GM20431 (cell line): Measurements from ENCODE around the gene CTNNAL1.

ENCODE experiments used
- in situ Hi-C: fragments of 300-500 bp; cut with MseI, MboI; formaldehyde crosslinking; loops from one replicate; pipeline ENCODE4 v1.15.0; 2020; ENCODE audit warnings: low sequenced_read_pairs; ENCODE audit not compliant: unreplicated experiment

CTNNAL1 gene

DNA sequence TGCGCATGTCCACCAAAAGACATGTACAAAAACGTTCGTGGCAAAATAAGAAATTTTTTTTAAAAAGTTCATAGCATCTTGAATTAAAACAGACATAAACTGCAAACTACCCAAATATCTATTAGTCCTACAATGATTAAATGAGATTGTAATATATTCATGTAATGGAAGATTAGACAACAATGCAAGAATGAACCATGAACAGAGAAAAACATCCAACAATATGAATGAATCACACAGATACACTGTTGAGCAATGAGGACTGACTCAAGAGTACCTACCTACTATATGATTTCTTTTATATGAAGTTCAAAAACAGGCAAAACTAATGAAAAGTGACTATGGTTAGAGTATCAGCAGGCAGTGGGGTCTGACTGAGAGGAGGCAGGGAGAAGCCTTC is 17.9 kb upstream of the CTNNAL1 start:
- in situ Hi-C loops: no loop called here

DNA sequence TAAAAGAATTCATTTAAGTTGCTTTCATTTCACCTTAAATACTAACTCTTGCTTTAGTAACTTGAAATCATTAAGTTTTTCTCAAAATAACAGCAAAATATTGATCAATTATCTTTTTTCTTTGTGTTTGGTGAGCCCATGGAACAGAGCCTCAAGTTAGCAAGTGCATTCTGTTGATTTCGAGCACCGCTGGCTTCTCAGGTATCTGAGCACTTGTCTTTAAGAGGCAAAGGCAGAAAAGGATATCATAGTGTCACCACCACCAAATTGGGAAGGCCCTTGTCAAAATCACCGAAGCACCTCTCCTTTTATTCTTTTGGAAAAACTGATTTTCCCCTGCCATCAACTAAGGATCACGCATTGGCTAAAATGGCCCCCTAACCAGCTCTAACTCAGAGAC is 17.1 kb upstream of the CTNNAL1 start:
- in situ Hi-C loops: no loop called here

DNA sequence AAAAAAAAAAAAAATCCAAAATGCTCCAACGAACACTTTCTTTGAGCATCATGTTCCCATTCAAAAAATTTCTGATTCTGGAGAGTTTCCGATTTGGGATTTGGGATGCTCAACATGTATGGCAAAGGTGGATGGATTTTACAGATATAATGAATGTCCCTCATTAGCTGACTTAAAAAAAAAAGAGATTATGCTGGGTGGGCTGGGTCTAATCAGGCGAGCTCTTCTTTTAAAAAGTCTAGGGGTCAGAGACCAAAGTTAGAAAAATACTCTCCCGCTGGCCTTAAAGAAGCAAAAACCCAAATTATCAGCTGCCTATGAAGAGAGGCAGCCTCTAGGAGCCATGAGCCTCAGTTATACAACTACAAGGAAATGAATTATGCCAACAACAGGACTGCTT is 15.2 kb upstream of the CTNNAL1 start:
- in situ Hi-C loops: no loop called here

DNA sequence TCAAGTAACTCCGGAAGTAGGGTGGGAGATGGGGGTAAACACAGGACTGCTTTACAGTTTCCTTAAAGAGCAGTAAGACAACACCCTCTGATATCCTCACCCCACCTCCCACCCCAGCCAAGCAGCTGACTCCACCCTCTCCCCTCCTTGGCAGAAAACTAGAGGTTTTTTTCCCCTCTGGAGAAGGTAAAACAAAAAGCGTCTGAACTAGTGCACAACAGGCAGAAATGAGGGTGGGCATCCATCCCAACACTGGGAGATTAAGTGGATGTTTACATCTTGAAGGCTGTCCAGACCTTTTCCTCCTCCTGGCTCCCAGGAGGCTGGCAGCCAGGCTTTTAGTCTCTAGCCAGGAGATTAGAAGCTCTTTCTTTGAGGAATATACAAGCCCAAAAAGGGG is 13.9 kb upstream of the CTNNAL1 start:
- in situ Hi-C loops: no loop called here

DNA sequence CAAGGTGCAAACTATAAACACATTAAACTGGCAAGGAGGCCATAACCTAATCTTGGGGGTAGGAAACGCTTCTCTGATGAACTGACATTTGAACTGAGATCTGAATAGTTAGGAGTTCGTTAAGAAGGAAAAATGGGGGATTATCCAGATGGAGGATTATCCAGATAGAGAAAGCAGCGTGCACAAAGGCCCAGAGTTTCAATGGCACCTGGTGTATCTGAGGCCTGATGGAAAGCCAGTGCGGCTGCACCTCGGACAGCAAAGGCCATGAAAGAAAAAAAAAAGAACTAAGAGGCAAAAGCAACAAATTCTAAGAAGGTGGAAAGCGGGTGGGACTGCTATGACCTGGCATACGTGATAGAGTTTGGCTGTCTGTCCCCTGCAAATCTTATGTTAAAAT is 13.0 kb upstream of the CTNNAL1 start:
- in situ Hi-C loops: no loop called here

DNA sequence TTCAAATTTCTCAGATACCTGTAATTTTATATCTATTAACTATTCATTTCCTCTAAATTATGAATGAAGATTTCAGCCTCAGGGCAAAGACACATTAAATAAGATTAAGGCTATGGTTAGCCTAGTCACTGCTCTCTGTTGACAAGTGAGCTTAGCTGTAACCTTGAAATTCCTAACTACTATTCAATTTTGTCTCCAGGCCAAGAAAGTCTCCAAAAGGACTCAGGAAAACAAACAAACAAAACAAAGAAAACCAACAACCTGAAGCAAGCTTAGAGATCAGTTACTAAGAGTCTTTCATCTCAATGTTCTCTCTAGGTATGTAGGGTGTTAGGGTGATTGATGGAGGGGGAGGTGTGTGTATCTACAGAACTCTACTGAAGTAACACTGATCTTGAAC is 9.6 kb upstream of the CTNNAL1 start:
- in situ Hi-C loops: no loop called here

DNA sequence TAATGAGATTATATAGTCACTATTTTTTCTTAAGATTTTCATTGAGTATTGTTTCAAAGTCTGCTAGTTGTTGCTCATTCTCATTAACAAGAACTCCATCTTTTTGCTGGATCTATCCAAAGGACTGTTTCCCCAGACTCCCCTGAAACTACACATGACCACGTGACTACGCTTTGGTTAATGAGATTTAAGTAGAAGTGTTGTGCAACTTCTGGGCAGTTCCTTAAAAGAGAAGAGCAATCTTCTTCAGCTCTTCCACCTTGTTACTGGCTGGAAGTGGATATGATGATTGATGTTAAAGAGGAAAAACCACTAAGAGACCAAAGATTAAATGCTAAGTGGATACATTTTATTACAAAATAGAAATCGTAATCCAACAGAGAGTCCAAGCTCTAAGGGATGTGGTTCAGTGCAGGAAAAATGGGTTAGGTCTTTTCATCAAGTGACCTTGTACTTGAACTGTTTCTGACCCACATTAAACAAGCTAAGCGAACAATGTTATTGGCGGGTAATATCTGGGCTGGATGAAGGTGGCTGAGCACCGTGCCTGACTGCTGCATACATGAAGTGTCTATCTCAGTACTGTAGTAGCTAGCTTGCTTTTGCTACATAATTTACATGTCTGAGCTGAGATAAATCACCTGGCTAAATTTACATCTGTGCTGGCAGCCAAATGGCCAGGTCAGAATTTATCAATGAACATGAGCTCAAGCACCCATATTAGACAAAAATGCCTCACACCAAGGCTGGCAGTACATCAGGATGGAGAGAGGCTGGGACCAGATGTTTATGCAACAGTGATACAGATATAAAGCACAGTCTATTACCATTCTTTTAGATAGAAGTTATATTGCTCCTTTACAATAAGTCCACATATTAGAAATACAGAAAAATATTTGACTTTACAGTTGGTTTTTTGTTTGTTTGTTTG is 7.5 kb upstream of the CTNNAL1 start:
- in situ Hi-C loops: no loop called here

DNA sequence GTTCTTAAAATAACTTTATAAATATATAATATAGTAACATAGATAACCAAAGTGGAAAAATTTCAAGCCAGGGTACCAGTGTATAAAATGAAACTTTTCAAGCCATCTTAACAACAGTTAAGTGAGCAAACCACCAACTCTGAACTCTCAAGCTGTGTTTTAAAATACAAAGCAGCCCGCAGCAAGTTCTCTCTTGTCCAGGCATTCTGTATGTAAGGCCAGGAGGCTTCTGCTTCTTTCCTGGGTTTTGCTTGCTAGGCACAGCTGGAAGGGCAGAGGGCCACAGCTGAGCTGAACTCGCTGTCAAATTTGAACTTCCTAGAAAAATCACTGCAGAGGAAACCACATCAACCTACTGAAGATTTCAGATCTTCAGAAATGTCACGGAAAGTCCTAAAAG is 6.8 kb upstream of the CTNNAL1 start:
- in situ Hi-C loops: no loop called here

DNA sequence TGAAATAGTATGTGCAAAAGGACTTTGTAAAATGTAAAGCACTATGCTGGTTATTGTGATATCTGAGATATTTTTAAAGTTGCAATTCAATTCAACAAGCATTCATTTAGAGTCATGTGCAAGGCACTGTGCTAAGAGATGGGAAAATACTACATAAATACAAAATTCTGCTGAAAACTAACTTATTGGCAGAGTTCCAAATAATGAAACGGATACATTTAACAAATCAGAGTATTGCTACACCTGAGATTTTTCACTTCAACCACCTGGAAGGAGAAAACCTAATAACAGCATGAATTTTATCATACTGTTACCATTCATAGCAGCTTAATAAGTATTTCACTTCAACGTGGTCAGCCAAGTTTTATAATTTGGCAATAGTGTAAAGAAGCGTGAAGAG is 6.1 kb upstream of the CTNNAL1 start:
- in situ Hi-C loops: no loop called here

DNA sequence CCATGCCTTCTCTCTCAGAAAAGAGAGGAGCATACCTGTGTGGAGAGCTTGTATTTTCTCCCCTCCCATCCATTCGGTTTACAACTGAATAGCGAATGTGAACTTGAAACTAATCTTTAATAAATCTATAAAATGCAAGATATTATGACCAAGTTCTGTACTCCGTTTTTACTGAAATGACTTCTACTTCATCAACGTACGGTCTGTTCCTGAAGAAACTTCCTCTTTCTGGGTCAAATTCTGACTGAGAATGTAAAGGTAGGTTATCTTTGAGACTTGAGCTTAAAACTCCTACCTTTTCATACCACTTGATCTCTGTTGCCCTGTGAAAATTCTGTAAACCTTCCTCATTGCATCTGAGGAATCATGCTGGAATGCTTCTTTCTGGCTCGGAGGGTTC is 4.2 kb upstream of the CTNNAL1 start:
- in situ Hi-C loops: no loop called here

DNA sequence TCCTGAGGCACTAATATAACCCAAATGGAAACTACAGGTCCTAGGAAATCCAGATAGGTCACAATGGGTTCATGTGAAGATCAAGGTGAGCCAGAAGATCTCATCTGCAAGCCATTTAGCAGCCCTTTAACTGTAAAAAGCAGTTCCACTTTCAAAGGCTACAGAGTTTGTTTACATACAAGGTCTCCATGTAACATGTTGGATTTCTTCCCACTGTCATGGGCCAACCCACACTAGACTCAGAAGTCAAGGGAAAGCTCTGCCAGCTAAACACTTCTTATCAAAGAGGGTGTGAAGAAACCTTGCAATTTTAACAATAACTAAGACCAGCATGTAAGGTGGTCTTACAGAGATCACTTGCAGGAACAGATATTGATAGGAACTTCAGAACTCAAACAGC is 3.8 kb upstream of the CTNNAL1 start:
- in situ Hi-C loops: no loop called here

DNA sequence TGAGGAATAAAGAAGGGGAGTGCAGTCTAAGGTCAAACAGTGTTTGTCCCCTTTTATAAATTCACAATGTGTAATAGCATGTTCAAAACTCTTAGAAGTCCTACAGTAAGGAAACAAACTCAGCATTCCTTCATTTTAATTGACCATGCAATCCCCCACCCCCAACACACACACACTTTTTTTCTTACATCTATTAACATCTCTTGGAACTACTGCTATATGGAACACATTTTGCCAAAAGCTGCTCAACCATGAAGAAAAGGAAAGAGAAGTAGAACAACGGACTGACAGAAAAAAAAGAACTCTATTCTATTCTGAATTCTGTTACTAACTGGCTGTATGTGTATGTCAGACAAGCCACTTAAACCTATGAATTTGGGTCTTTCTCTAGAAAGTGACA is 2.8 kb upstream of the CTNNAL1 start:
- in situ Hi-C loops: no loop called here

DNA sequence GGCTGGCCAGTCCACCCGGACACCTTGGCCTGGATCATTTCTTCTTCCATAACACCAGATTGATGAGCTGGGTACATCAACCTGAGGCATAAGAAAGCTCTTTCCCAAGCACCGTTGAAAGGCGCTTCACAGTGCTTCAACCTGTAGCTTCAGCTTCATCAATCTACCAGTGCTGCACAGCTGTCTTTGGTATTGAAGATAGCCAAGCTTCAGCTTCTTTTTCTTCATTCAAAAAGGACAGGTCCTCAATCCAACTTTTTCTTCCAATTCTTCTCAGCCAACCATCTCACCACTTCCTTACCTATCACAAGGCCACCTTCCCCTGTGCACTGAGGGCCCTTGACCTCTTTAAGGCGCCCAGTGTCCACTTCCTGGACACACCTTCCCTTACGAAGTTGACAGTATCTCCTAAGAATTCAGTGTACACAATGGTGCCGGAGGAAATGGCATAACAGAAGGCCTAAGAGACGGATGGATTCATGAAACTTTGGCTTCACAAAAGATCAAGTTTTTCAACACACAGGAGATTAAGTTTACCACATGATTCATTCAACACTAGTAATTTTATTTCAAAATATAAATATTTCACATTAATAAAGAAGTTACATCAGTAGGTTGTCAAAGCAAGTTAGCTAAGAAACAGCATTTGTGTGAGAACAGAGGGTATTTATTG is 1.4 kb upstream of the CTNNAL1 start:
- in situ Hi-C loops: no loop called here

DNA sequence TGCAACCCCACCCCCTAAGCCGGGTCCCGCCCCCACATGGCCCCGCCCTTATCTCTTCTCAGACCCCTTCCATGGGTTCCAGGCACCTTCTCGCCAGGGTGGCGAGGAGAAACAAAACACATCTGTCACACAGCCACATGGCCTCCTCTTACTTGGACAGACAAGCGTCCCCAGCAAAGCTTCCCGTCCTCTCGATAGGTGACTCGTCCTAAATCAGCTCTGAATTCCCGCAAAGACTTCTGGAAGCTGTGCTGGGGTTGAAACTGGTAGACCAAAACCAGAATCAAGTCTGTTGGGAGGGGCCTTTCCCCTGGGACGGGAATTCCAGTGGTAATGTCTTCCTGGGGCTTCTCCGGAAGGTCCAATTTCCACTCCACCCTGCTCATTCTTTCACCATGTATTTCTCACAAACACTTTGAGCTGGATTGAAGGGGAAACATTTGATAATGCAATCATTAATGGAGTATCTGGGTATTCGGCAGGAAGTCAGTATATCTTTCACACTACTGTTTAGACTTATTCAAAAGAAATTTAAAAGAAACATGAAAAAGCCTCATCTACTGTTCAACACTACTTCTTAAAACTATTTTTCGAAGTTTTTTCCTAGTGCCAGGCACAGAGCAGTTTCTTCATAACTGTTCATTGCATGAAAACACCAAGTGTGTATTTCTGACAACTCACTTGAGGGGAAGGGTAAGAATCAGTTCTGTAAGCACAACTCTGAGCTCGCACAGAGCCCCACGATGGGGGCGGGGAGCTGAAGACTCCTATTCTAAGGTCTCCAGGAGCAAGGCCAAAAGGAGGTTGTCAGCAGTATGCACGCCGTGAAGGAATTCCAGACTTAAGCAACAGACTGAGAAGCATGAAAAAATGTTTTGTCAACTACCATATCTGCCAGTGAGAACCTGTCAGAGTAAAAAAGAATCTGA is 644 bp upstream of the CTNNAL1 start:
- in situ Hi-C loops: no loop called here

DNA sequence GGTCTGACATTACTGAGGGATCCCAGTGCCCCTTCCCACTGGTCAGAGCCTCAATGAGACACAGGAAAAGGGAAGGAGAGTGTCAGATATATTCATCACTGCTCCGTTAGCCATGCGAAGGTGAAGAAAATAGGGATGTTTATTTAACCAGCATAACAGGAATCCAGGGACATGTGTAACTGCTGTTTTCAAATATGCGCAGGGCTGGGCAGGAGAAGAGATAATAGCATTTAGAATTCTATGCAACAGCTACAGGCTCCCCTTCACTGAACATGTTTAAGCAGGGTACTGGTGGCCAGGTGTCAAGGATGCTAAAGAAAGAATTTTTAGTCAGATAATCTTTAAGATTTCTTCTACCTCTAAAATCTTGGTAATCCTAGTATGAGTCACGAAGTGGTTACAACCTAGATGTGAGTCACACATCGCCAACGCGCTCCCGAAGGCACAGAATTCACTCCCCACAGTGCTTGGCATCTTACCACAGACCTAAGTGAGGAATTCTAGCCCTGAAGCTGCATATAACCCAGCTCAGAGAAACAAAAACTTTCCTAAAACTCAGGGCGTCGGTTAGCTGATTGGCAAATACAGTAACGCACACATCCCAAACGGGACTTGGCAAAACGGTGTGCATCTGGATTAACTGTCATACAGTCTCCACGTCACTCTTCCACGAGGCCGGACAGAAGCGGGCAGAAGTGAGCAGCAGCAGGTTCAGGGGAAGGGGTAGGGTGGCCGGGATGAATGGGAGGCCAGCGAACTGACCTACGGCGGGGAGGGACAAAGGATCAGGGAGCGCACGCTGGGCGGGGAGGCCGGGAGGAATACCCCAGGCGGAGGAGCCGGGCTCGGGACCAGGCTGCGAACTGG is 1.1 kb downstream of the CTNNAL1 start:
- in situ Hi-C loops: no loop called here

DNA sequence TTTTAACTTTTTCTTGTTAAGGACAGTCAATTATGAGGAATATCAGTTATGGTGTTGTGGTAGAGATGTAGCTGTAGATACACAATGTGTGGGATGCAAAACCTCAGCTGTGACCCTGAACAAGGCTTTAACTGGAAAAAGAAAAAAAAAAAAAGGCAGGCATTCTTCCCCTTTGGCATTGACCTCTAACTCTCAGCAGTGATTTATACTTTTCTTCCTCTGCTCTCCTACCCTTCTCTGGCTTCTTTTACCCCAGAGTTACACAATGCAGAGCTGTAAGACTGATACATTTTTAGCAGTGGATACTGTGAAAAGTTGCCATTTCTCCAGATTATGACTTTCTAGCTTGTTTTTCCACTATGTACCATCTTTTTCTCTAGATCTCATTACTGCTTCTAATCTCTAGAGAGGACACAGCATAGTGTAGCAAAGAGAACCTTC is 2.0 kb downstream of the CTNNAL1 start:
- in situ Hi-C loops: no loop called here

DNA sequence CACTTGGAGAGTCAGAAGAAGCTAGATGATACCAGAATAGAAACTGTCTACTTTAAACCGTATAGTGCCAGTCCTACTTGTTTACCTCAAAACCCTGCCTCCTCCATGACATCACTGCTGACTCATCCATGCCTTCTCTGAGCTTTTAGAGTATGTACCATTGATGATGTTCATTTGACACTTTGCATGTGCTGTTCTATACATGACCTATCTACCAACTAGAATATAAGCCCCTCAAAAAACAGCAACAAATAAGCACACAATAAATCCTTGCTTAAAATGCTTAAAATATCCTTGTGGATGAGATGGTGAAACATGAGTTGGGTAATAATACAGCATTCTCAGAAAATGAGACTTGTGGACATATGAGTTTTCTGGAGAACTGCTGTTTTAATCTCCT is 2.6 kb downstream of the CTNNAL1 start:
- in situ Hi-C loops: no loop called here

DNA sequence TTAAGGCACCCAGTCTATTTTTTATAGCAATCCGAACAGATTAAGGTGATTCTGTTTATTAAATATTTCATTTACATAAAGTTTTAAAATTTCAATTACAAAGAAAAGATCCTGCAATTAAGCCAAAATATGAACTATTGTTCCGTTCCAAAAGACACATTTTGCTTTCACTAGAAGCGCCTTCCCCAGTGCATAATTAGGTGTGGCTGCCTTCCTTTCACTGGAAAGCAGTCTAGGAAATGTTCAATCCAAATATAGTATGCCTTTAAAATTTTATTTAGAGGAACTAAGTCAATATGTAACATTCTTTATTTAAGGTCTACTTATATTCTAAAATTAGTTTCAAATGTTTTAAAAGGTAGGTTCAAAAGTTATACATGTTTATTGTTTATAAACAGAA is 7.6 kb downstream of the CTNNAL1 start:
- in situ Hi-C loops: no loop called here

DNA sequence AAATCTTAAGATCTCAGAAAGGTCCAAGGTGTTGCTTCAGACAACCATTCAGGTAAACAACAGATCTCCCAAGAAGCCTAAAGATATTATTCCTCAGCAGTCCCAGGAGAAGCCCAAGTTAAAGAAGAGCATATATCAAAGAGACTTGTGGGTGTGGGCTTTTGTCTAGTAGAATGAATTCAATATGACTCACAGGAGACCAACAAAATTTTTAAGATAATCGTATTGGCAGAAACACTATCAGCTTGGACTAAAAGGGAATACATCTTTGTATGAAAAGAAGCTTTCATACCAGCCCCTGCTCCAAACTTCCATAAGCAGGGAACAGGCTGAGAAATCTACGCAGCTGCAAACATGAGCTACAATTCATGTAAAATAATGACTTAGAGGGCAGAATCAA is 10.2 kb downstream of the CTNNAL1 start:
- in situ Hi-C loops: no loop called here

DNA sequence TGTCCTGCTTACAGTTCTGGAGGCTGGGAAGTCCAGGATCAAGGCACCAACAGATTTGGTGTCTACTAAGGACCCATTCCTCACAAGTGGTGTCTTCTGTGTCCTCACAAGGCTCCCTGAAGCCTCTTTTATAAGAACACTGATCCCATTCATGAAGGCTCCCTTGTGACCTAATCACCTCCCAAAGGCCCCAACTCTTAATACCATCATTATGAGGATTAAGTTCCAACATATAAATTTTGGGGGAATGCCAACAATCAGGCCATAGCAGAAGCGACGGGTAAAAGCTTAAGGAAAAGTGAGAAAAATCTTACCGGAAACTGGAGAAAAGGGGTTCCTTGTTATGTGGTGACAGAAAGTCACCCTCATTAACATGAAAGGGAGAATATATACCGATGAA is 11.2 kb downstream of the CTNNAL1 start:
- in situ Hi-C loops: no loop called here
